ENCODE measurements around the gene ASPG. TPM values are rescaled to one million over a fixed set of nuclear protein-coding genes. Genes with fewer than 3 reads are reported as not detected.

Gene ASPG
- total RNA-seq, 1 experiment from 2014 or later = 0.22 TPM

DNA sequence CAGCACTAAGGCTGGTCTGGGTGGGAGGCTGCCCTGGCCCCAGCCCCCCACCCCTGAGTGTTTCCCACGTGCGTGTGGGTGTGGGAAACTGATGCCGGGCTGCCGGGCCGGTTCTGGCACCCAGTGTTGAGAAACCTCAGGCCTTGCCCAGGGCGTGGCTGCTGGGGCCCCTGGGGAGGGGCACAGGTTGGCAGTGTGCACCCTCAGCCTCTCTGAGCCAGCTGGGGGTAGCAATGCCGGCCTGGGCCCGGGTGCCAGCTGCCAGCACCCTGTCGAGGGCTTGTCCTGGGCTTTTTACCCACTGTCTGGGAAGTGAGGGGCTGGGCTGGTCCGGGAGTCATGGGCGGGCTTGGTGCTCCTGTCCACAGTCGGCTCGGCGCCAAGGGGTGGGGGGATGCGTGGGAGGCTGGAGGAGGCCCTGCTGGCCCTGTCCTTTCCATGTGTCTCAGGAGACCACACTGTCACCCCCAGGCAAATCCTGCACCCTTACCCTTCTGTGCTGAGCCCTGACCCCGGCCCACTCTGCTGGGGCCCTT is 15.7 kb downstream of the ASPG start:
- H3K27ac ChIP-seq (ENCODE audit: low read length) = no peak overlapping the region
- DNase-seq (no peak), ATAC-seq (no peak)
- H3K4me3 ChIP-seq (ENCODE audit: low read length) = no peak overlapping the region
- POLR2A ChIA-PET (ENCODE audit: unreplicated experiment) = no interaction called here
- no peak for TF ChIP-seq EZH2 (IDR thresholded peaks at IDR 0.05; ENCODE audit: low read length, unreplicated experiment)
- no peak for TF ChIP-seq EZH2phosphoT487 (IDR thresholded peaks at IDR 0.05; ENCODE audit: borderline replicate concordance, low read length)
- TF ChIP-seq, protein P1, sequence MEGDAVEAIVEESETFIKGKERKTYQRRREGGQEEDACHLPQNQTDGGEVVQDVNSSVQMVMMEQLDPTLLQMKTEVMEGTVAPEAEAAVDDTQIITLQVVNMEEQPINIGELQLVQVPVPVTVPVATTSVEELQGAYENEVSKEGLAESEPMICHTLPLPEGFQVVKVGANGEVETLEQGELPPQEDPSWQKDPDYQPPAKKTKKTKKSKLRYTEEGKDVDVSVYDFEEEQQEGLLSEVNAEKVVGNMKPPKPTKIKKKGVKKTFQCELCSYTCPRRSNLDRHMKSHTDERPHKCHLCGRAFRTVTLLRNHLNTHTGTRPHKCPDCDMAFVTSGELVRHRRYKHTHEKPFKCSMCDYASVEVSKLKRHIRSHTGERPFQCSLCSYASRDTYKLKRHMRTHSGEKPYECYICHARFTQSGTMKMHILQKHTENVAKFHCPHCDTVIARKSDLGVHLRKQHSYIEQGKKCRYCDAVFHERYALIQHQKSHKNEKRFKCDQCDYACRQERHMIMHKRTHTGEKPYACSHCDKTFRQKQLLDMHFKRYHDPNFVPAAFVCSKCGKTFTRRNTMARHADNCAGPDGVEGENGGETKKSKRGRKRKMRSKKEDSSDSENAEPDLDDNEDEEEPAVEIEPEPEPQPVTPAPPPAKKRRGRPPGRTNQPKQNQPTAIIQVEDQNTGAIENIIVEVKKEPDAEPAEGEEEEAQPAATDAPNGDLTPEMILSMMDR (conservative IDR thresholded peaks at IDR 0.05; ENCODE audit: low read depth, low read length) = no peak
- BruUV-seq (replicated peaks) = no TSS peak
- no peaks in the 10 kb centered on the region for H3K79me2 ChIP-seq (ENCODE audit: low read length)
- intact Hi-C loops (cut with micrococcal nuclease) = no loop called here
- H3K9me2 ChIP-seq (replicated peaks; ENCODE audit: low read length) = no peaks in the 10 kb centered on the region
- no peak overlapping the region for H3K4me2 ChIP-seq (ENCODE audit: low read length)
- CTCF ChIA-PET = no interaction called here
- no peaks in the 10 kb centered on the region for H3K27me3 ChIP-seq (ENCODE audit: low read length)
- H3K9ac ChIP-seq (ENCODE audit: low read length) = no peak overlapping the region
- H3K36me3 ChIP-seq (ENCODE audit: low read depth, low read length) = no peaks in the 10 kb centered on the region
- no peaks in the 10 kb centered on the region for H3F3A ChIP-seq (ENCODE audit: low read length, unreplicated experiment)
- no peaks in the 10 kb centered on the region for H4K20me1 ChIP-seq (ENCODE audit: low read length)
- peaks cover 10% of the 10 kb centered on the region for H3K4me1 ChIP-seq (ENCODE audit: insufficient read depth, low read length)
- H2AFZ ChIP-seq (ENCODE audit: low read length) = no peak overlapping the region
- H3K9me3 ChIP-seq (ENCODE audit: low read length) = no peaks in the 10 kb centered on the region

DNA sequence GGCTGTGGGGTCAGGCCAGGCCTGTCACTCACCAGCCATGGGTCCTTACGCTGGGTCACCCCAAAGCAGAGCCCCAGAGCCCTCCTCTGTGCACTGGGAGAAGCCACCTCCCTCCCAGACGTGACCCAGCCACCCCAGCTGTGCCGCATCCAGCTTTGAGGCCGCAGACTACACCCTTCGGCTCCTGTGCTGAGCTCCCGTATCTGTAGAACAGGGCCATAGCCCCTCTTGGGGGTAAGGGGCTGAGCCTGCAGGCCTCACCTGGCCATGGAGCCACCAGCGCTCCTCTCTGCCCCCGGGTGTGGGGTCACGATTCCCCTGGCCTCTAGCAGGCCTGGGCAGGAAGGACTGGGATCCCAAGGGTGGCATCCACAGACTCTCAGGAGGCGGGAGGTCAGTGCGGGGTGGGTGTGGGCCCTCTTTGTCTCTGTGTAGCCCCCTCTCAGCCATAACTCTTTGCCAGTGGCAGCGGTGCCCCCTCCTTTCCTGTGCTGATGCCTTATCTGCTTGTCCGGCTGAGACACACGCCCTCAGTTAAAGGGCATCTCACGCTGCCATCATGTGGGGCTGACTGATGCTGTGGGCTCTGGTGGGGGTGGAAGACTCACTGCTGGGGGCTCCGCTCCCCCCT is 16.3 kb downstream of the ASPG start:
- Histone ChIP-seq H3K79me2 (ENCODE audit: low read length) (no peaks in the 10 kb centered on the region), H3K36me3 (ENCODE audit: low read depth, low read length) (no peaks in the 10 kb centered on the region), H3K9me3 (ENCODE audit: low read length) (no peaks in the 10 kb centered on the region), H3K4me2 (ENCODE audit: low read length) (no peak overlapping the region), H3K4me3 (ENCODE audit: low read length) (no peak overlapping the region), H3K9me2 (replicated peaks; ENCODE audit: low read length) (no peaks in the 10 kb centered on the region), H3F3A (ENCODE audit: low read length, unreplicated experiment) (no peaks in the 10 kb centered on the region), H3K27ac (ENCODE audit: low read length) (no peak overlapping the region), H3K9ac (ENCODE audit: low read length) (no peak overlapping the region), H4K20me1 (ENCODE audit: low read length) (no peaks in the 10 kb centered on the region), H2AFZ (ENCODE audit: low read length) (no peak overlapping the region), H3K27me3 (ENCODE audit: low read length) (no peaks in the 10 kb centered on the region), H3K4me1 (ENCODE audit: insufficient read depth, low read length) (peaks cover 10% of the 10 kb centered on the region)
- ChIA-PET CTCF (no interaction called here), POLR2A (ENCODE audit: unreplicated experiment) (no interaction called here)
- TF ChIP-seq EZH2phosphoT487 (IDR thresholded peaks at IDR 0.05; ENCODE audit: borderline replicate concordance, low read length) (no peak), EZH2 (IDR thresholded peaks at IDR 0.05; ENCODE audit: low read length, unreplicated experiment) (no peak)
- TF ChIP-seq, protein P1 (conservative IDR thresholded peaks at IDR 0.05; ENCODE audit: low read depth, low read length) = no peak
- no TSS peak for BruUV-seq (replicated peaks)
- ATAC-seq (no peak), DNase-seq (no peak)
- intact Hi-C loops (cut with micrococcal nuclease) = no loop called here

DNA sequence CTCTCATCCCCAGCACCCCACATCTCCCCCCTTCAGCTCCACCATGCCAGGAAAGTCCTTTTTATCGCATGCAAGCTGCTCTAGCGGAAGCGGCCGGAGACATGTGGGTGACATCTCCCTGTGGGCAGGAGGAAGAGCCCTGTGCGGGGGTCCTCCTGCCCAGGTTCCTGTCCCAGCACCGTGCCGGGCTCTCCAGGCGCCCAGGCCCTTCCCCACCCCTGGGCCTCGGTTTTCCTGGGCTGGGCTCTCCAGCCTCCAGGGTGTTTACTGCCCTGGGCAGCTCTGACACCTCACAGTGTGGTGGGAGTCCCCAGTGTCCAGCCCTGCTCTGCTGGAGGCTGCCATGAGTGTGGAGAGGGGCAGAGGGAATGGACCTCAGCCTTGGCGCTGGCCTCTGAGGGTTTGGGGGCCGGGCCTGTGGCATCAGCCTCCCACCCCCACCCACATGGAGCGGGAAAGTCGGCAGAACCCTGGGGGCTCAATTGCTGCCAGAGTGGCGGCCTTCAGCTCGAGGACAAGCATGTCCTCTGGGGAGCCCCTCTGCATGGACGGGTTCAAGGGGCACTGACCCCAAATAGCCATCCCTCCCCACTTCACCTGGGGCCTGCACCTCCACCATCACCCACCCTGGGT is 16.9 kb downstream of the ASPG start:
- intact Hi-C loops (cut with micrococcal nuclease) = no loop called here
- Histone ChIP-seq H3K4me3 (ENCODE audit: low read length) (no peak overlapping the region), H3K4me1 (ENCODE audit: insufficient read depth, low read length) (peaks cover 10% of the 10 kb centered on the region), H3K27ac (ENCODE audit: low read length) (no peak overlapping the region), H3K79me2 (ENCODE audit: low read length) (no peaks in the 10 kb centered on the region), H3K27me3 (ENCODE audit: low read length) (no peaks in the 10 kb centered on the region), H3K9me3 (ENCODE audit: low read length) (no peaks in the 10 kb centered on the region), H3F3A (ENCODE audit: low read length, unreplicated experiment) (no peaks in the 10 kb centered on the region), H3K4me2 (ENCODE audit: low read length) (no peak overlapping the region), H3K36me3 (ENCODE audit: low read depth, low read length) (no peaks in the 10 kb centered on the region), H4K20me1 (ENCODE audit: low read length) (no peaks in the 10 kb centered on the region), H2AFZ (ENCODE audit: low read length) (no peak overlapping the region), H3K9ac (ENCODE audit: low read length) (no peak overlapping the region), H3K9me2 (replicated peaks; ENCODE audit: low read length) (no peaks in the 10 kb centered on the region)
- ATAC-seq (no peak), DNase-seq (no peak)
- CTCF ChIA-PET = no interaction called here
- TF ChIP-seq EZH2 (IDR thresholded peaks at IDR 0.05; ENCODE audit: low read length, unreplicated experiment) = no peak
- TF ChIP-seq, protein P1 (conservative IDR thresholded peaks at IDR 0.05; ENCODE audit: low read depth, low read length) = no peak
- no peak for TF ChIP-seq EZH2phosphoT487 (IDR thresholded peaks at IDR 0.05; ENCODE audit: borderline replicate concordance, low read length)
- no TSS peak for BruUV-seq (replicated peaks)
- POLR2A ChIA-PET (ENCODE audit: unreplicated experiment) = no interaction called here

All from PC-3 (cell line).